CD4-positive, alpha-beta T cell treated with Interleukin-21 for 1 hour (primary cell): ENCODE data around the gene ZNF607.
"Not testable (repeated sequence)": the region's sequence is repeated elsewhere in the genome, so short reads cannot be mapped to it uniquely, and the experiment has no call there.

ENCODE experiments used
- DNase-seq: peaks from one replicate; pipeline ENCODE4 v3.0.0-alpha.2; 2020

Gene ZNF607

DNA sequence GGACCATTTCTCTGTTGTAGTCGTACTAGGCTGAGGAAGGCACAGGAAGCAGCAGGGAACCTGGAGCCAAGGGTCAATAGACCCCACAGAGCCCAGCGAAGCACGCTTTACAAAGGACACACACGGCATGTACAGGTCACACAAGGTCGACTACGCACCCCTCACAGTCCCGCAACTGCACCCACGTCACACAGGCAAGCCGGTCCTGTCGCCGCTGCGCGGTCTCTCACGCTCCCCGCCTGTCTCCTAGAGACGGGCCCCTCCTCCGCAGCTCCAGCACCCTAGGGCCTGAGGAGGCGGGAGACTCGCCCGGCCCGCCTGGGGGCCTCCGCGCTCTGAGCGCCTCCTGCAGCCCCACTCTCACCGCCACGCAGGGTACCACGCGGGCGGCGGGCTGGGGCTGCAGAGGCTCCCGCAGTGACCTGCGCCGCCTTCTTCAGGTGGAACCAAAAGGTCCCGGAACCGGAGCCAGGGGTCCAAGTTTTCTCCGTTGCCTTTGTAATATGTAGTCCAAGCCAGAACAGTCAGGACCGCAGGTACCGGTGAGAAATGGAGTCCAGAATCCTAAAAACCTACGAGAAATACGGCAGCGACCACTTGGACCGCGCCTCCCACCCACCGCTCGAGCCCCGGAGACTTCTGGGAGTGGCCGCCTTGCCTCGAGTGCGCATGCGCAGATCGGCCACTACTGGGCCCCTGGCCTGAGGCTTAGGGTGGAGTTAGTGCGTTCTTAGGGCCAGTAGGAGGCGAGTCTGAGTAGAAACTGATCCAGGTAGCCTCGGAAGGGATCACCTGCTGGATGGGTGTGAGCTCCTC is at the start of gene ZNF607:
Gene ZNF607 (minus strand): TSS at position 651 of the 816 bp plus-strand sequence. CDS start 8,143 bp downstream, outside the sequence.
- DNase-seq = peak; percentile 89

DNA sequence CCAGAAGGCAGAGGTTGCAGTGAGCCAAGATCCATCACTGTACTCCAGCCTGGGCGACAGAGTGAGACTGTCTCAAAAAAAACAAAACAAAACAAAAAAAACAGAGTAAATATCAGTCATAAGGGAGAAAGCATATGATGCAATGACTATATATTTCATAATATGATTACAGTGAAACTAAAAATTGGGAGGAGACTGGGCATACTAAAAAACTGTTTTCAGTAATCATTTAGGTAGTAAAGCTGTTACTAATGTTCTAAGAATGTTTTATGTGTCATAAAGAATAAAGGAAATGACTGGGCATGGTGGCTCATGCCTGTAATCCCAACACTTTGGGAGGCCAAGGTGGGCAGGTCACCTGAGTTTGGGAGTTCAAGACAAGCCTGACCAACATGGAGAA is 43.9 kb upstream of the ZNF607 start:
- DNase-seq = no peak

DNA sequence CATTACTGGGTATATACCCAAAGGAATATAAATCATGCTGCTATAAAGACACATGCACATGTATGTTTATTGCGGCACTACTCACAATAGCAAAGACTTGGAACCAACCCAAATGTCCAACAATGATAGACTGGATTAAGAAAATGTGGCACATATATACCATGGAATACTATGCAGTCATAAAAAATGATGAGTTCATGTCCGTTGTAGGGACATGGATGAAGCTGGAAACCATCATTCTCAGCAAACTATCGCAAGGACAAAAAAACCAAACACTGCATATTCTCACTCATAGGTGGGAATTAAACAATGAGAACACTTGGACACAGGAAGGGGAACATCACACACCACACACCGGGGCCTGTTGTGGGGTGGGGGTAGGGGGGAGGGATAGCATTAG is 38.1 kb upstream of the ZNF607 start:
- DNase-seq = not testable (repeated sequence)

DNA sequence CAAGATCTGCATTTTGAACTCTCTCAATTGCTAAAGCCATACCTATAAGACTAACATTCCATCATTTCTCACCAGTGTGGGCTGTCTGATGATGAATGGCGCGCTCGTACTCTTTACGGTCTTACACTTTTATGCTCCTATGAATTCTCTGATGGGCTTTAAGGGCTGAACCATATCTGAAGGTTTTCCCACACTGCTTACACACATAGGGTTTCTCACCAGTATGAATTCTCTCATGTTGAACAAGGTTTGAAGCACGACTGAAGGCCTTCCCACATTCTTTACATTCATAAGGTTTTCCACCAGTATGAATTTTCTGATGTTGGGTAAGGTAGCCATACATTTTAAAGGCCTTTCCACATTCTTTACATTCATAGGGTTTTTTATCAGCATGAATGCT is 18.8 kb upstream of the ZNF607 start:
- DNase-seq = no peak

DNA sequence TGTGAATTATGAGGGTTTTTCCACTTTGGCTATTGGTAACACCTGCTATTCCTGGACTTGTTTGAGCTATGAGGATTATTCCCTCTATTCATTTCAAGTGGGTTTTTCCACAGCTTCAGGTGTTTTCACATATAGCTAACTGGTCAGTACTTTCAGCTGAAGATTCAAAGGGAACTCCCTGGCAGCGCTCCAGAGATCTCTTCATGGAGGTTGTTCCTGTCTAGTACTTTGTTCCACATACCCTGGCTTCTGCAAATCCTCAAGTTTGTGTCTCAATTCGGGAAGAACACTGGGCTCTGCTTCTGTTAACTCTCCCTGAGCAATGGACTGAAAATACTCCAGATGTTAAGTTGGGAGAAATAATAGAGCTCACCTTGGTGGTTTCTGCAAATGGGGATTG is 5.6 kb upstream of the ZNF607 start:
- no peak for DNase-seq

DNA sequence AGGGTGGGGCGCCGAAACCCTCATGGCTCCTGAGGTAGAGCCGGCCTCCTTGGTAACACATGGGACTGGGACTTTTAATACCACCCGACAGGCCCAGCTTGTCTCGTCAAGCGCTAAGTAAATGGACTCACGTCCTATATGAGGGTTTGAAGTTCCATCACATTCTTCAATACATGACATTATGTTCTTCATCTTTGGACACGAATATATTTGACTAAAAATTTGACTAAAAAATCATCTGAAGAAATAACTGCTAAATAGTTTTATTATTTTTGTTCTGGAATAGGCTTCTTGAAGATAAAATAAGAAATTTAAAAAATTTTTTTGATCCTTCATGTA is 335 bp upstream of the ZNF607 start:
- no peak for DNase-seq

DNA sequence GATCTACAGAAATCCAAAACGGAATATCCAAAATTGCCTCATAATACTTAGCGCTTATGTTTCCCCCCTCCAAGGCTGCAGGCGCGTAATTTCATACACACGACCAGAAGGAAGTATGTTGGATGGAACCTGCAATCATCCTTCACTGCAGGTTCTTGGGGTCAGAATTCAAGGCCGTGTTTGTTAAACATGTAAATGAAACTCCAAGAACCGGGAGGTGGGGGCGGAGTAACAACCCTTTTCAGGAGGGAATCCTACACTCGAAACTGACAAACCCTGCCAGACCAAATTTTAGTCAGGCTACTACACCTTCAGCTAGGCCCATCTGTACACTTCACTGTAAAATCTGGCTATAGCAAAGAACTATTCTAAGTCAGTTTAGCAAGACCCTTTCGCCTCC is 1.3 kb downstream of the ZNF607 start:
- DNase-seq = no peak

DNA sequence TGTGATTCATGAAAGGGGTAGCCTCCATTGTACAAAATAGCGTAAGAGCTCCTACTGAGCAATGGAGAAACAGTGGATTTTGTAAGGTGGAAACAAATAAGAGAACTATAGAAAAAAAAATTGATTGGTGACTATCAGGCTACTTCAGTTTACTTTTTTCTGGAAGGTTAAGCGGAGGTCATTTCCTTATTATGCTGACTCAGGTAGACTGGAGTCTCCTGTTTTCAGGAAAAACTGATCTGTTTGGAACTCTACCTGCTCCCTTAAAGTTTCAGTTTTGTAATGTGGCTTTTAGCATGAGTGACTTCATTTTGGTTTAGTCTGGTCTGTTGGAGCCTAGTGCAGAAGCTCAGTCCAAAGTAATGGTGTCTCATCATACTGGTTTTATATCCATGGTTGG is 3.4 kb downstream of the ZNF607 start:
- no peak for DNase-seq

DNA sequence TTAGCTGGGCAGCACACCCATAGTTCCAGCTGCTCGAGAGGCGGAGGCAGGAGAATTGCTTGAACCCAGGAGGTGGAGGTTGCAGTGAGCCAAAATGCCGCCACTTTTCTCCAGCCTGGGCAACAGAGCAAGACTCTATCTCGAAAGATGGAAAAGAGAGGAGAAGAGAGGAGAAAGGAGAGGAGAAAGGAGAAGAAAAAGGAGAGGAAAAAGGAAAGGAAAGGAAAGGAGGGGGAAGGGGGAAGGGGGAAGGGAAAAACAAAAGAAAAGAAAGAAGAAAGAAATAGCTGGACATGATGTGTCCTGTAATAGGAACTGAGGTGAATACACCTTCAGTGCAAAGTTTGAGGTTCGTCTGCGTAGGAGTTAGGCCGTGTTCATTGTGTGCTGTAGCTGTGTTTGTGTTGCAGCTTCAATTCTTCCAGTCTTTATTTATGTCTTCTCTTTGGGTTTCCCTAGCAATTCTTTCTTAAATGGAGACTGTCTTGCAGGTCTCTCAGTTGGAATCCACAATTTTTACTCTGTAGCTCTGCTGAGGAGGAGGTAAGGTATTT is 13.4 kb downstream of the ZNF607 start:
- DNase-seq = no peak

DNA sequence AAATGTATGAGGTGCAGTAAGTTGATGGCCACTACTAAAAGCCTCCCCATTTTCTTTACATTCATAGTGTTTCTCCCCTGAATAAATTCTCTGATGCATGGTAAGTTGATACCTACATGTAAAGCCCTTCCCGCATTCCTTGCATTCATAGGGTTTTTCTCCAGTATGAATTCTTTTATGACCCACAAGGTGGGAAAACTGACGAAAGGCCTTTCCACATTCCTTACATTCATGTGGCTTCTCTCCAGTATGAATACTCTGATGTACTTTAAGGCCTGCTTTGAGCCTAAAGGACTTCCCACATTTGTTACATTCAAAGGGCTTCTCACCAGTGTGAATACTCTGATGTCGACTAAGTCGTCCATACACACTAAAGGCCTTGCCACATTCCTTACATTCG is 20.5 kb downstream of the ZNF607 start:
- no peak for DNase-seq

DNA sequence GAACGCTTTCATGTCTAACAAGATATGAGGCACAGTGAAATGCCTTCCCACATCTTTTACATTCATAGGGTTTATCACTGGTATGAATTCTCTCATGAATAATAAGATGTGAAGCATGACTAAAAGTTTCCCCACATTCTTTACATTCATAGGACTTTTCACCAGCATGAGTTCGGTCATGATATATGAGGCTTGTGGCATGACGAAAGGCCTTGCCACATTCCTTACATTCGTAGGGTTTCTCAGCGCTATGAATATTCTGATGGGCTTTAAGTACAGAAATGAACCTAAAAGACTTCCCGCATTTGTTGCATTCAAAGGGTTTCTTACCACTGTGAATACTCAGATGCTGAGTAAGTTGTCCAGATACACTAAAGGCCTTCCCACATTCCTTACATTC is 21.3 kb downstream of the ZNF607 start:
- DNase-seq = no peak

DNA sequence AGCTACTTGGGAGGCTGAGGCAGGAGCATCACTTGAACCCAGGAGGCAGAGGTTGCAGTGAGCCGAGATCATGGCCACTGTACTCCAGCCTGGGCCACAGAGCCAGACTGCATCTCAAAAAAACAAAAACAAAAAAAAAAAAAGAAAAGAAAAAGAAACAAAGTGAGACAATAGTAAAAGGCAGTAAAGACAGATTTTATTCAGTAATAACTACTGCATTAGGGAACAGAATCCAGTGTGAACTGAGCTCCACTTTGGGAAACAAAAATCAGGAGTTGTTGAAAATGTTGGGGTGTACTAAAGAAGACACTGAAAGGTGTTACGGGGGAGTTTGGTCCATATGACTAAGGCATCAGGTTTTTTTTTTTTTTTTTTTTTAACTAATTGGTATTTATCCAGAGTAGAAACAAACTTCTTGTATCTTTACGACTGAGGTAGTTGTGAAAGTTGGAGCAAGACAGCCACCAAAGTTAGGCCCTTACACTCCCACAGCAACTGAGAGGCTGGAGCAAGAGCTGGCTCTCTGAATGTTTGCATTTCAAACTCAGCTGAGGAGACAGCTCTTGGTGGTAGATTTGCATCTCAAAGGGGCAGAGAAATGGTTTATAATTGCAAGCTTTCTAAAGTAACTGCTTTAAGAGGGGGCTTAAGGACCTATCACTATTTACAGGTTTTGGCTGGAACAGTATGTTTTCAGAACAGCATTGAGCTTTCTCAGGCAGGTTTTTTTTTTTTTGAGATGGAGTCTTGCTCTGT is 24.2 kb downstream of the ZNF607 start:
- no peak for DNase-seq

DNA sequence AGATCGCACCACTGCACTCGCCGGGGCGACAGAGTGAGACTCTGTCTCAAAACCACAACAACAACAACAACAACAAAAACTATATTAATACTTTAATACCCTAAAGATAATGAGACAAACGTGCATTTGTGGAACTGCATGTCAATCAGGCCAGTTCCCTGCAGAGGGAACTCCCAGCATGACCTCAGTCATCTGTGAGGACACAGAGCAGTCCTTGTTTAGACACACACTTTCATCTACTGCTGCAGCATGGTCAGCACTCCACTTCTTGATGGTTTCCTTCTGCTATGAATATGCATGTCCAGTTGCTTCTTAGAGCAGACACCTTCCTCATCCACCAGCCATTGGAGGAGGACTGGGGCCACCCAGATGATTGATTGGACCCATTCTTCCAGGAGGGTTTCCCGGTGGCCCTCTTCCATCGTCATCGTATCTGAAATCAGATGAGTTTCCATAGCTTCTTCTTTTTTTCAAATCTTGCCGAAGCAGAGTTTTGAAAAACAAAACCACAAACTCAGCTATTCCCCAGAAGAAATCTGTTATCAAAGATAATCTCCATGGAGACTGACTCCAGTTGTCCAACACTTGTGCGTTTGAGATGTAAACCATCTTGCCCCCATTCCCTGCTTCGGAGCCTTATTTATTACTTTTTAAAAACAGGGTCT is 26.5 kb downstream of the ZNF607 start:
- DNase-seq = no peak

DNA sequence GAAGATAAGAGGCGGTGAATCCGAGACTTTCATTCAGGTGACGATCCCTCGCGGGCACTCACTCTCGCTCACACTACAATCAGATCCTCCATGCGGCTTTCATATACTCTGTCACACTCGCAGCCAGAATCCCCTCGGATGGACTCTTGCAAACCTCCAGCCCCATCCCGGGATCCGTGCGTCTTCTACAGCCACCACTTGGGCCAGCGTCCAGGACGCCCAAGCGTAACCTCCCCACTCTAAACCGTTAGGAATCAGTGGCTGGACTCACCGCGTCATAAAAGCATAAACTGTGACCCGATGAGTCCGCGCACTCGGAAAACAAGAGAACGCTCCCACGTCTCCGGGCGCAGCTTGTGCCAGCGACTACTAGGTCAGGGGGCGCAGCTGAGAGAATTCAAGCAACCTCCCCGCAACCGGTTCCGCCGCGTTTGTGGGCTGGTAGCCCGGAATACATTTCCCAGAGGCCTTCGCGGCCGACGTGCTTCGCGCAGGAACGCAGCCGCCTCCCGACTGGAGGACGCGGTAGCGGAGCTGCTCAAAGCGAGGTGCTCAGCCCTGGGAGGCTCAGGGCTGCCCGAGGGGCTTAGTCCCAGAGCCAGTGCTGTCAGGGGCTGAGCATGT is 27.6 kb downstream of the ZNF607 start:
- DNase-seq = peak; percentile 84

DNA sequence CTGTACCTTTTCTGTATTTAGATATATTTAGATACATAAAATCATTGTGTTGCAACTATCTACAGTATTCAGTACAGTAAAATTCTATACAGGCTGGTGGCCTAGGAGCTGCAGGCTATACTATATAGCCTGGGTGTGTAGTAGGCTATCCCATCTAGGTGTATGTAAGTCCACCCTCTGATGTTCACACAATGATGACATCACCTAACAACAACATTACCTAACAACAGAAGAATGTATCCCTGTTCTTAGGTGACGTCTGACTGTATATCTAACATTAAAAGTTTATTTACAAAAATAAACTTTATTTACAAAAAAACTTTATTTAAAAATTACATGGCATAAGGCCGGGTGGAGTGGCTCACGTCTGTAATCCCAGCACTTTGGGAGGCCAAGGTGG is 36.0 kb downstream of the ZNF607 start:
- DNase-seq = no peak

DNA sequence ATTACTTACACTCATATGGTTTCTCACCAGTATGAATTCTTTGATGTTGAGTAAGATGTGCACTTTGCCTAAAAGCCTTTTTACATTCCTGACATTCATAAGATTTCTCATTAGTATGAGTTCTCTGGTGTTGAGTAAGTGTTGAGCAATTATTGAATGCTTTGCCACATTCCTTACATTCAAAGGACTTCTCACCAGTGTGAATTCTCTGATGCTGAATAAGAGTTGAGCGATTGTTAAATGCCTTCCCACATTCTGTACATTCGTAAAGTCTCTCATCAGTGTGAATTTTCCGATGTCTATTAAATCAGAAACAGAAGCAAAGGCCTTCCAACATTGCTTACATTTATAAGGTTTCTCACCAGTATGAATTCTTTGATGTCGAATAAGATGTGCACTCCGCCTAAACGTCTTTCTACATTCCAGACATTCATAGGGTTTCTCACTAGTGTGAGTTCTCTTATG is 50.1 kb downstream of the ZNF607 start:
- DNase-seq = no peak

DNA sequence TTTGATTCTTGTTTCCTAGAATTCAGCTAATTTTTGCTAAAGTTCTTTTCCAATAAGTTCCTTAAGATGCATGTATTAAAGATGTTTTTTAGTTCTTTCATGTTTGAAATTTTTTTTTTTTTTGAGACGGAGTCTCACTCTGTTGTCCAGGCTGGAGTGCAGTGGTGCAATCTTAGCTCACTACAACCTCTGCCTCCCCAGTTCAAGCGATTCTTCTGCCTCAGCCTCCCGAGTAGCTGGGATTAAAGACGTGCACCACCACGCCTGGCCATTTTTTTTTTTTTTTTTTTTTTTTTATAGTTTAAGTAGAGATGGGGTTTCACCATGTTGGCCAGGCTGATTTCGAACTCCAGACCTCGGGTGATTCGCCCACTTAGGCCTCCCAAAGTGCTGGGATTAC is 62.4 kb downstream of the ZNF607 start:
- DNase-seq = not testable (repeated sequence)

DNA sequence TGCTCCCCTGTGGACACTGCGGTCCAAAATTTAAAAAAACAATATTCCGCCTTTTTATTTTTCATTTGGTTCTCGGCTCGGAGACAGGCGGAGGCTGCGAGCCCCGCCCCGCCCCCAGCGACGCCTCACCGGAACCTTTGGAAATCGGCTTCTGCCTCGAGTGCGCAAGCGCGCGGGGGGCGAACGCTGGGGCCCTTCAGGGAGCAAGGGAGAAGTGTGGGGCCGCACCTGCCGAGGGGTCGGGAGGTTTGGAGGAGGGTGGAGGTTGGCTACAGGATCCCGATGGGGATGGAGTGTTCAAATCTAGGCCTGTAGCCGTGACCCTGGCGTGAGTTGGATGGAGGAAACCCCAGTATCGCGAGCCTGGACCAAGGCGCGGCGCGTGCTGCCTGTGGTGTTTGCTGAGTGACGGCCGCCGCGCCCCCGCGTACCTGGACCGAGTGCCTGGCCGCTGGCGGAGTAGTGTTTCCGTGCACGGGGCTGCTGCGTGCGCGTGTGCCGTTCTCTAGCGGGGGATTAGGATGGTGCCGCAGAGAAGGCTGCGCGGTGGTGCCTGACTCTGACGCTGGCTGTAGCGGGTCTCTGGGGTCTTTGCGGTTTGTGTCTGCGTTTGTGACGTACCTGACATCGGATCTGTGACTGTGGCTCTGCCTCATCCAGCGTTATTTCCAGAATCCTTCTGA is 63.7 kb downstream of the ZNF607 start:
- peak; percentile 84 for DNase-seq

DNA sequence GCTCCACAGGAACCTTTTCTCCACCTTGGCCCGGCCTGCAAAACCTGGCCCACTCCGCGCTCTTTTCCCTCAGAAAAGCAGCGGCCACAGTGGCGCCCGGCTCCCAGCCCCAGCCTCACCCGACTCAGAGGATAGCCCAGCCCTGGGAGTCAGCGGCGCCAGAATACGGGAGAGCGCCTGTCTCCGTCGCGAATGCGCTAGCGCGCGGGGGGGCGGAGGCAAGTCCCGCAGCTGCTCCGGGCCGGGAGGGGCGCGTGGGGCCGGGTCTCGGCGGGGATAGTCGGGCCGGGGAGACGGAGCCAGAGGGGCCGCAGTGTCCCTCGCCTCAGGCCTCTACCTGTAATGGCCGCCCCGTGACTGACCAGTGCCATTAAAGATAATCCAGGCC is 64.3 kb downstream of the ZNF607 start, which contains the start of gene ZFP30:
Gene ZFP30 (minus strand): TSS at position 165 of the 388 bp plus-strand sequence. CDS start 7,643 bp downstream, outside the sequence.
- DNase-seq = peak; percentile 72

DNA sequence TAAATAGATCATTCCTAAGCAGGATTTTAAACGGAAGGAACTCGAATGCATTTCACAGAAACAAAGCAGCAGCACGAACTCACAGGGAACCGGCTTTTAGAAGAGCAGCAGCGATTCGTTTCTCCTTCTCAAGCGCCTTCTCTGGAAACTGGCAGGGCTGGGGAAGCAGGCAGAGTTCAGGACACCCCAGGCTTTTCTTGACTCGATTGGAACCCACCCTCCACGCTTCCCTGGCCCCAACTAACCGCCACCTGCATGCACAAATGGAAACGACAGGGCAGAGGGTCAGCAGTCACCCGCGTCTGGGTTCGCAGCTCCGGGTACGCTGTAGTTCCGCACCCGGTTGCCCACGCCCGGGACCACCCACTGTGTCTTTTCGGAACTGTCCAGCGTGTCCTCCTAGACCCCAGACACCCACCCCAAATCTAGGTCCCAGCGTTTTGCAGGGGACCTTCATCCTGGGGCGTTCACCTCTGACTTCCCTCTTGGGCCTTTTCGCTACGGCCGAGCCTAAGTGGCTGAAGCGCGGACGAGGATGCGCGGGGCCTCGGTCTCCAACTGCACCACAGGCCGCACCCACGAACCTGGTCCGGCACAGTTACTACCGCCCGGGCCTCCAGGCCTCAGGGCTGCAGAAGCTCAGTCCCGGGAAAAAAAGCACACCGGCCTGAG is 64.8 kb downstream of the ZNF607 start:
- peak; percentile 9 for DNase-seq

DNA sequence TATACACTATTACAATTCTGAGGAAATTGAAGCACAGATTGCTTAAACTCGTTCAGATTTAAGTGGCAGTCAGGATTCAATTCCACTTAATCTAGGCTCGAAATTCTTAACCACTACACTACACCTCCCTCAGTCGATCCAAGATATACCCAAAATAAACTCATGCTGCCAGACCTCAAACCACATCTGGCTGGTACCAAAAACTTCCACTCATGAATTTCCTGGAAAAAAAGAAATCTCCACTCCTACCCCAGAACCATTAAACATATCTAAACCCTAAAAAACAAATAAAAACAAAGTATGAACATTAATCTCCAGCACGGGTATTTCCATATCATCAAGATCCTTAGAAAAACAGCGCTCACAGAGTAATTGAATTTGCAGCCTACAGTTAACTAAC is 65.4 kb downstream of the ZNF607 start:
- DNase-seq = no peak
